Stimulated activated CD4-positive, alpha-beta T cell treated with anti-CD3 and anti-CD28 coated beads, TNF-alpha, amount 100 ng/mL, for 48 hours (primary cell): ENCODE results near the gene EPB41L4B.
"Not testable (repeated sequence)": the region's sequence is repeated elsewhere in the genome, so short reads cannot be mapped to it uniquely, and the experiment has no call there.

Source experiments
- DNase-seq, 3 donors: peaks; one replicate each; pipeline ENCODE4 v3.0.0-alpha.2; 2020; ENCODE audit warnings: low read depth in 3 of 3

EPB41L4B gene

DNA sequence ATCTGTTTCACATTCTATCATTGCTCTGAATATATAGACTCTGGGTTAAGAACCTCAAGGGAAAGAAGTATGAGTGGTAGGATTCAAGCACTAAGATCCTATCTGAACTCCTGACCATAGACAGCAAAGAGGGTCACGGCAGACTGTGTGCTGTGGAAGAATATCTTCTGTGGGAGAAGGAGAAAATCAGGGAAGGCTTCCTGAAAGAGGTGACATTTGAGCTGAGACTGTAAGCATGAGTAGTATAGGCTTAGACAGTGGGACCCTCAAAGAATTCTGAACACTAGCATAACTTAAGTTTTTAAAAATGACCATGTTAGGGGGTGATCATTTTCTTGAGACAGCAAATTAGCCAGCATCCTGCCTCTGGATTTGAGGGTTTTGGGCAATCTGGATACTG lies 157.7 kb downstream of the EPB41L4B start:
- DNase-seq, result no peak

GRCh38 chr9:109162677-109163076 lies 158.2 kb downstream of the EPB41L4B start:
- no peak for DNase-seq

DNA sequence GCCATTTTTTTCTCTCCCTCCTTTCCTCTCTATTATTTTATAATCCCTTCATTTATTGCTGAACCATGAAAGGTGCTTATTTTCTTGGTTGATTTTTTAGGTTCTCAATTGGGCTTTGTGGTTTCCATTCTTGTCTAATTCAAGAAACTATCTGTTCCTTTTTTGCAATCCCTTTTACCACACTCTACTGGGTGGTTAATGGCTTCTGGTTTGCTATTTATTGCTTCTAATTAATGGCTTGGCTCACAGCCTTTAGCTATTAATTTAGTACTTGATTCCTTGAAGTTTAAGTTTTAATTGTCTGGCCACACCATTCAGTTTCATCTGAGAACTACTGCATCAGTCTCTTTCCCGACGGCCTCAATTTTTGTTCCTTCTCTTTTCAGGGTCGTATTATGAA lies 159.4 kb downstream of the EPB41L4B start:
- no peak for DNase-seq

- DNase-seq, result no peak
These were observed 161.3 kb downstream of the EPB41L4B start for GRCh38 chr9:109159583-109159982.

DNA sequence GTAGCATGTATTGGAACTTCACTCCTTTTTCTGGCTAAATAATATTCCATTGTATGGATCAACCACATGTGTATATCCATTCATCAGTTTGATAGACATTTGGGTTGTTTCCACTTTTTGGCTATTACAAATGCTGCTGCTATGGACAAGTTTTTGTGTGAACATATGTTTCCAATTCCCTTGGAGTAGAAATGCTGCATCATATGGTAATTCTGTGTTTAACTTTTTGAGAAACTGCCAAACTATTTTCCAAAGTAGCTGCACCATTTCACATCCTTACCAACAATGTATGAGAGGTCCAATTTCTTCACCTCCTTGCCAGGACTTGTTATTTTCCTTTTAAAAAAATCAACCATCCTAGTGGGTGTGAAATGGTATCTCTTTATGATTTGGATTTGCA lies 162.2 kb downstream of the EPB41L4B start:
- DNase-seq, result no peak

DNA sequence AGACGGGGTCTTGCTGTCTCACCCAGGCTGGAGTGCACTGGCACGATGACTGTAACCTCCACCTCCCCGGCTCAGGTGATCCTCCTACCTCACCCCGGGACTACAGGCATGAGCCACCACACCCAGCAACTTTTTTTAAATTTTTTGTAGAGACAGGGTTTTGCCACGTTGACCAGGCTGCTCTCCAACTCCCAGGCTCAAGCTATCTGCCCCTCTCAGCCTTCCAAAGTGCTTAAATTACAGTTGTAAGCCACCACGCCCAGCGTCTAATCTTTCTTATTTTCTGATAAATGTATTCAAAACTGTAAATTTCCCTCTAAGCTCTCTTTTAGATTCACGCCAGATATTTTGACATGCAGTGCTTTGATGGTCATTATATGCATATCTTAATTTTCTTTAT lies 164.2 kb downstream of the EPB41L4B start:
- DNase-seq, result no peak

- no peak for DNase-seq
These were observed 169.8 kb downstream of the EPB41L4B start for GRCh38 chr9:109150925-109151545.

DNA sequence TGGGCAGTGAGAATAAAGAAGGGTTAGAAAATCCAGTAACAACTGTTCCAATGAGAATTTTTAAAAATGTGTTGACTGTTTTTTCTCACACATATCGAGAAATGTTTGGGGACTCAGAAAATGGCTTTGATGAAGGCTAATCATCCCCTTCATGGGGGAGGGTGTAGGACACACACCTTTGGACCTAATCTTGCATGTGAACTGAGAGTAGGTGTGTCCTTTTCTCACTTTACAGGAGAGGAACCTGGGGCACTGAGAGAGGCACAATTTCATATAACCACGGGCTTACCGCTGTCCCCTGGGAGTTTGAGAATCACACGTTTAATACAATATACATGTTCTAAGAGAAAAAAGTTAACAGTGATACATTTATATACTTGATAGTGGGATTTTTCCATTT lies 171.1 kb downstream of the EPB41L4B start:
- DNase-seq, result no peak

DNA sequence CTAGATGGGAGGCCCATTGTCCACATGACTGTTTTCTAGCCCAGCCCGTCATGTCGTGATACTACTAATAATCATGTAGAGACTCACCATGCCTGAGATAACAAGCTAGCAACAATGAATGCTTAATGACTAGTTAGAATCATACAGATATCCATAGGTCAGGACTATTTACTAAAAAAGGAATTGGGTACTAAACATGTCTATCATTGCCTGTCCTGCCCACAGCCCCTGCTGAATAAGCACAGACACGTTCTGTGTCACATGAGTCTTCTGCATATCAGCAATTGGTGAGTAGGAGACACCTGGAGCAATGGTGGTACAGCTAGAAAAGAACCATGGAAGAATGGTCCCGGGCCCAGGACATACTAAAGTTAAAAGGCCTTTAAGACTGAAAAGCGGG lies 171.8 kb downstream of the EPB41L4B start:
- no peak for DNase-seq

DNA sequence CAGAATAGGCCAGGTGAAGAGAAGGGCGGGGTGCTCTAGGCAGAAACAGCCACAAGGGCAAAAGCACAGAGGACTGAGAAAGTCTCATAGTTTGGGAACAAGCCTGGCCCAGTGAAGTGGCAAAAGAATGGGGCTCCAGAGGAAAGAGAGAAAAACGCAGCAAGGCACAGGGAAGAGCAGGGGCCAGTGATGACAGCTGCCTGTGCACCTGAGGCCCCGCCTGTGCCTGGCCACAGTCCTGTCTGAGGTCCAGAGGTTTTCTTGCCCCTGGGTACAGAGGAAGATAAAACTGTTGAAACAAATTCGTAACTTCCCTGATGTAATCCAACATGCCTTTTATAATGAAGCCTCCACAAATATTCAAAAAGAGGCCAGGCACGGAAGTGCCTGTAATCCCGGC lies 175.8 kb downstream of the EPB41L4B start:
- no peak for DNase-seq

DNA sequence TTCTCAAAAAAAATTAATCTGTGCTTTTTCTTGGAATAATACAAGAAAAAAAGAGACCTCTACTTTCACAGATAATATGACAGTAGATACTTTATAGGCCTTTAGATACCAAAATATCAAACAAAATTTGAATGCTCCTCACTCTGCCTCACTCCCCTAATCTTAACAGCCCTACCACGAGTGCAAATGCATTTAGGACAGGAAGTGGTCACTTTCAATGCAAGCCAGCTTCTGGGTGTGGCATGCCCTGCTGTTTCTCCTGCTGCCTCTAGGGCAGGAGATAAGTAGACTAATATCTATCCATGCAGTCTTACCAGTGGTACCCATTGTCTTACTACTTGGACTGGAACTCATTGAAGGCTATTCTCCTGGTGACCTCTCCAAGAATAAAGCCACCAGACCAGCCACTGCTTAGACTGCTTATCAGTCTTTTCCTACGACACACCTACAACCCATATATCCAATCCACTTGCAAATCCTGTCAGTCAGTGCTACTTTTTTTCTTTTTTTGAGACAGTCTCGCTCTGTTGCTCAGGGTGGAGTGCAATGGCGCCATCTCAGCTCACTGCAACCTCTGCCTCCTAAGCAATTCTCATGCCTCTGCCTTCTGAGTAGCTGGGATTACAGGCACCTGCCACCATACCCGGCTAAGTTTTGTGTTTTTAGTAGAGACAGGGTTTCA lies 176.8 kb downstream of the EPB41L4B start:
- no peak for DNase-seq

DNA sequence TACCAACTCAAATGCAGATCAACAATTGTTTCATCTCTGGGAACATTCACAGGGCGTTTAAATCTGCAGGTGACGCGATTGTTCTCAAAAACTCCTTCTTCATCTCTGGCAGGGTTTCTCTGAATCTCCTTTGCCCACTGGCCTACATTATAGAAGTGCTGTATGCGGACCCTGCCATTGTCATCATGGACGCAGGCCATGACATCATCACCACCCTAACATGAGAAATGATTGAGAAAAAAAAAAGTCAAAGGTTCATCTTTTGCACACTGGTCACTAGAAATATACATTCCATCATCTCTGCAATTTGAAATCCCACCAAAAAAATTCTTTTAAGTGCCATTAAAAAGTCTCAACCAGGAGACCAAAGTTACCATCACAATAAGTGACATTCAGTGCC lies 179.5 kb downstream of the EPB41L4B start:
- no peak for DNase-seq

- no peak for DNase-seq
These were observed 181.0 kb downstream of the EPB41L4B start for GRCh38 chr9:109139851-109140250.

- no peak for DNase-seq
These were observed 182.4 kb downstream of the EPB41L4B start for GRCh38 chr9:109138421-109138820.

DNA sequence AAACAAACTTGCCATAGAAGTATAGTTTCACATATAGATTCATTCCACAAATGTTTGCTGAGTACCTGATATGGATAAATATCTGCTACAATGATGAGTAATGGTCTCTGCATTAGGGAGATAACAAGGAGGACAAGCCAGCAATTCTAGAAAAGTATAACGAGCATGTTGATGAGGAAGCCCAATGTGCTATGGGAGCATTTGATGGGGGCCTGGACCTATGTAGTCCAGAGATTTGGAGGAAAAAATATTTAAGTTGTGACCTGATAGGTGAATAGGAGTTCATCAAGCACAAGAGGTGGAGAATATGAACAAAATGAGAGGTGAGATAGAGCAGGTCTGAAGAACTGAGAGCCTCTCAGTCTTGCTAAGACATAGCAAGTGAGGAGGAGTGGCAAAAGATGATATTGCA lies 186.7 kb downstream of the EPB41L4B start:
- DNase-seq, result no peak

DNA sequence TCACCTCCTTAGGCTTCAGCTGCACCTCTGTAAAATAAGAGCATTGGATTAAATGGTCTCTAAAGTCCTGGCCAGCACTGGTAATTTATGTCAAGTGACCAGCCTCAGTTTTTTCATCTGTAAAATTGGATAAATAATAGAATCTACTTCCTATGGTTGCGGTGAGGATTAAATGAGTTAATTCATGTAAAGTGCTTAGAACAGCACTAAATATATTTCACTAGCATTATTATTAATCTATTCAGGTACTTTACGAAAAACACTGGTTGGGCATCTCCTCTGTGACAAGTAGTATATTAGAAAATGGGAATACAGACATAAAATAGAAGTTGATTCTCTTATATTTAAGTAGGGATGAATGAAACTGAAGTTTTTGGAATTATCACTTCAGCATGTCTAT lies 187.3 kb downstream of the EPB41L4B start:
- no peak for DNase-seq

DNA sequence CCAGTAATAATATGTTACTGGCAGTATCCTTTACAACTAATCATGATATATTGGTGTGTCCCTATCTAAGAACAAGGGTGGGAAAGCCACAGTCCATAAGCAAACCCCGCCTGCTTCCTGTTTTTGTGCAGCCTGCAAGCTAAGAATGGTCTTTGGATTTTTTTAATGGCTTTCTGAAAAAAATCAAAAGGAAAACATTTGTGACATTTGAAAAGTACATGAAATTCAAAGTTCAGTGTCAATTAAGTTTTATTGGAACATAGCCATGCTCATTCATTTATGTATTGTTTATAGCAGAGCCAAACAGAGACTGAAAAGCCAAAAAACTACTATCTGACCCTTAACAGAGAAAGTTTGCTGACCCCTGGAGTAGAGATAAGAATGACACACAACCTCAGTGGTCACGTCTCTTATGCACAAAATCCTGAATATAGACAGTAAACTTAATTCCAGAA lies 188.3 kb downstream of the EPB41L4B start:
- no peak for DNase-seq

DNA sequence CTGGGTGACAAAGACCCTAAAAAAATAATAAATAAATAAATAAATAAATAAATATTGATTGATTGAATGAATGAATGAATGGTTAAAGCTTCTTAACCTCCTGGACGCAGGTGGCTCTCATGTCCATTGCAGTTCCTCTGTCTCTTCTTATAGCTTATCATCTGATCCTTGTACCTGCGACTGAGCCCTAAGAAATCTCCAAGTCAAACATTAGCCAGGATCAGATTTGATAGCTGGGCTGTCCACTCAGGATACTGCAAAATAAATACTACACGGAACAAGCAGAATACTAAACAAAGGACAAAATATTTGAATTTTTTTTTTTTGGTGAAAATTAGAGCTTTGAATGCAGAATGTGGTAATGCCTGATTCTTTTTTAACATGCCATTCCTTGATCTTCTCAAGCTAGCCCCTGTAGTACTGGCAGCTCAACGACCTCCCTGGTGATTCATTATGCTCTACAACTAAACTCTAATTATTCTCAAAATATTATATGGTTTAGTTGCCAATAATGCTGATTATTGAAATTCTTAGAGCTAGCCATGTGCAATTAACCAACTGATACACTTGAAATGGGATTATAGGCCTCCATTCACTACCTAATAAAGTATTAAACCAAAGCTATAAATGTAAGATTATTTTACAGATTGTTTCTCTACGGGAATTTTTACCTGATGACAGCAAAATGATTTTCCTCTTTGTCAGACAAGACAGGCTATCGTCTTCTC lies 191.2 kb downstream of the EPB41L4B start:
- no peak for DNase-seq

- not testable (repeated sequence) for DNase-seq
These were observed 194.2 kb downstream of the EPB41L4B start for GRCh38 chr9:109126671-109127070.

GRCh38 chr9:109124121-109124520 lies 196.7 kb downstream of the EPB41L4B start:
- DNase-seq, result no peak

GRCh38 chr9:109122726-109123621 lies 197.9 kb downstream of the EPB41L4B start:
- no peak for DNase-seq
